ENCODE results near the gene NUDT16L1. TPM values are rescaled to one million over a fixed set of nuclear protein-coding genes. Genes with fewer than 3 reads are reported as not detected.

The NUDT16L1 gene
- total and polyA plus RNA-seq, 2 of the 4 experiments (the other 2 are of a cell fraction): 22.9 to 44.3 TPM

DNA sequence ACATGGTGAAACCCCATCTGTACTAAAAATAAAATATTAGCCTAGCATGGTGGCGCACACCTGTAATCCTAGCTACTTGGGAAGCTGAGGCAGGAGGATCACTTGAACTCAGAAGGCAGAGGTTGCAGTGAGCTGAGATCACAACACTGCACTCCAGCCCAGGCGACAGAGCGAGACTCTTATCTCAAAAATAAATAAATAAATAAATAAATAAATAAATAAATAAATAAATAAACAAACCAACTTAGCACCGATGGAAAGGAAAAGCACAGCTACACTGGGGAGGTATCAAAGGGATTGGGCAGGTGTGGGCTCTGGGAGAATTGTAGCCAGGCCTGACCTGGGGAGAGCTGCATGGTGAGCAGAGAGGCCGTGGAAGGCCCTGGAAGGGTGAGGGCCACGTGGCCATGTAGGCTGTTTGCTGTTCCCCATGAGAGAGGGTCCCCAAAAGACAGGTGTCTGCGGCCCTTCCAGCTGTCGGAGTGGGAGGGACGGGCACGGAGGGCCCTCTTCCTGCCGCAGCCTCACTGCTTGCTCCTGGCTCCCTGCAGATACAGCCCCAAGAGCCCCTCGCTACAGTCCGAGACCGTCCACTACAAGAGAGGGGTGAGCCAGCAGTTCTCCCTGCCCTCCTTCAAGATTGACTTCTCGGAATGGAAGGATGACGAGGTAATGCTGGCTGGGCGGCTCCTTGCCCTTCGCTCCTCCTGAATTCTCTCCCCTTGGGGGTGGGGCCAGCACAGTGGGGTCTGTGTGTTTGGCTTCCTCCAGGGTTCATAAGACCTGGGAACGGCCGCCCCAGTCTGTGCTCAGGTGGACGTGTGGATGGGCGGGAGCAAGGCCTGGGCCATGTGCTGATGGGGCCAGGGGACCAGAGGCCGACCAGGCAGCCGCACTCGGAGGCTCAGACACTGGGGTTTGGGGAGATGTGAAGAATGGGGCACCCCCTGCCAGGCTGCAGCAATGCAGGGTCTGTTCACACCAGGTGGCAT is 36.4 kb upstream of the NUDT16L1 start:
- Histone ChIP-seq H2AFZ (replicated peaks; ENCODE audit: low read length, poor library complexity) (peak overlapping the region; percentile 51), H4K91ac (ENCODE audit: insufficient read depth, low read depth, low read length) (no peak overlapping the region), H2BK20ac (ENCODE audit: low read depth, low read length) (no peak overlapping the region), H3K27me3 (ENCODE audit: control insufficient read depth, insufficient read depth, low read length) (no peaks in the 10 kb centered on the region), H3K79me1 (ENCODE audit: low read depth in 1 of 2, low read length in 2 of 2) (peaks cover 6 to 28% of the 10 kb centered on the region in 2 experiments), H3K4me3 (ENCODE audit: insufficient read depth, low read depth, low read length) (no peak overlapping the region), H2AK5ac (ENCODE audit: low read depth, low read length) (no peak overlapping the region), H4K20me1 (ENCODE audit: insufficient read depth, low read length) (peaks cover 38% of the 10 kb centered on the region), H4K5ac (ENCODE audit: low read depth, low read length) (no peak overlapping the region), H3K4ac (ENCODE audit: low read depth, low read length) (no peak overlapping the region), H2BK15ac (ENCODE audit: low read depth, low read length) (no peak overlapping the region), H3K9me3 (ENCODE audit: control insufficient read depth, insufficient read depth, low read length) (no peaks in the 10 kb centered on the region), H2BK120ac (ENCODE audit: low read depth, low read length) (no peak overlapping the region), H2BK5ac (ENCODE audit: low read depth, low read length, poor library complexity, severe bottlenecking) (no peak overlapping the region), H3K14ac (replicated peaks; ENCODE audit: low read depth, low read length) (no peak overlapping the region), H3K9me1 (ENCODE audit: insufficient read depth, low read length) (no peaks in the 10 kb centered on the region), H4K8ac (ENCODE audit: low read depth in 2 of 2, low read length in 2 of 2) (no peak overlapping the region), H3K4me1 (ENCODE audit: control insufficient read depth, insufficient read depth, low read length) (no peaks in the 10 kb centered on the region), H2AK9ac (replicated peaks; ENCODE audit: low read depth, low read length, poor library complexity) (no peak overlapping the region), H3K18ac (ENCODE audit: low read depth, low read length) (no peak overlapping the region), H3K27ac (ENCODE audit: insufficient read depth, low read length) (no peak overlapping the region), H3K23ac (ENCODE audit: low read depth, low read length) (no peak overlapping the region), H3K36me3 (ENCODE audit: control insufficient read depth, insufficient read depth, low read length) (peaks cover 60% of the 10 kb centered on the region), H3K4me2 (ENCODE audit: low read depth, low read length) (no peak overlapping the region), H3K56ac (ENCODE audit: extremely low read depth, insufficient read depth, low read length) (no peak overlapping the region), H3K9ac (ENCODE audit: low read depth, low read length) (no peak overlapping the region)
- intact Hi-C loops (cut with micrococcal nuclease) (no loop called here), dilution Hi-C loops (cut with HindIII; ENCODE audit: low sequenced_read_pairs, unreplicated experiment) (no loop called here), in situ Hi-C loops (cut with MboI; ENCODE audit: low sequenced_read_pairs) (no loop called here)
- BruUV-seq (replicated peaks): no TSS peak
- 100% methylated on average over 7 of the region's 25 CpGs; no CpG with 5 or more reads in 1 of the 2 experiments for WGBS, 2 experiments (ENCODE audit: extremely low coverage in 2 of 2, insufficient read length in 1 of 2)
- DNase-seq: no peak
- TF ChIP-seq, protein P1, sequence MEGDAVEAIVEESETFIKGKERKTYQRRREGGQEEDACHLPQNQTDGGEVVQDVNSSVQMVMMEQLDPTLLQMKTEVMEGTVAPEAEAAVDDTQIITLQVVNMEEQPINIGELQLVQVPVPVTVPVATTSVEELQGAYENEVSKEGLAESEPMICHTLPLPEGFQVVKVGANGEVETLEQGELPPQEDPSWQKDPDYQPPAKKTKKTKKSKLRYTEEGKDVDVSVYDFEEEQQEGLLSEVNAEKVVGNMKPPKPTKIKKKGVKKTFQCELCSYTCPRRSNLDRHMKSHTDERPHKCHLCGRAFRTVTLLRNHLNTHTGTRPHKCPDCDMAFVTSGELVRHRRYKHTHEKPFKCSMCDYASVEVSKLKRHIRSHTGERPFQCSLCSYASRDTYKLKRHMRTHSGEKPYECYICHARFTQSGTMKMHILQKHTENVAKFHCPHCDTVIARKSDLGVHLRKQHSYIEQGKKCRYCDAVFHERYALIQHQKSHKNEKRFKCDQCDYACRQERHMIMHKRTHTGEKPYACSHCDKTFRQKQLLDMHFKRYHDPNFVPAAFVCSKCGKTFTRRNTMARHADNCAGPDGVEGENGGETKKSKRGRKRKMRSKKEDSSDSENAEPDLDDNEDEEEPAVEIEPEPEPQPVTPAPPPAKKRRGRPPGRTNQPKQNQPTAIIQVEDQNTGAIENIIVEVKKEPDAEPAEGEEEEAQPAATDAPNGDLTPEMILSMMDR (conservative IDR thresholded peaks at IDR 0.05; ENCODE audit: low read depth, low read length): no peak
- TF ChIP-seq CEBPB (IDR thresholded peaks at IDR 0.05; ENCODE audit: low read depth, low read length): no peak
- no peak for TF ChIP-seq SMC3 (IDR thresholded peaks at IDR 0.05; ENCODE audit: low read depth, low read length)
- TF ChIP-seq BHLHE40 (IDR thresholded peaks at IDR 0.05; ENCODE audit: low read depth, low read length): no peak
- TF ChIP-seq RAD21 (IDR thresholded peaks at IDR 0.05; ENCODE audit: low read length): no peak
- no peak for TF ChIP-seq MXI1 (IDR thresholded peaks at IDR 0.05; ENCODE audit: borderline replicate concordance, low read depth, low read length)
- TF ChIP-seq MAZ (IDR thresholded peaks at IDR 0.05; ENCODE audit: borderline replicate concordance, low read depth, low read length): no peak
- no peak for TF ChIP-seq MAFK (IDR thresholded peaks at IDR 0.05; ENCODE audit: low read depth, low read length)
- no peak for TF ChIP-seq NFE2L2 (IDR thresholded peaks at IDR 0.05; ENCODE audit: low read depth, low read length)
- no peak for TF ChIP-seq POLR2A (IDR thresholded peaks at IDR 0.05; ENCODE audit: low read depth, low read length)
- TF ChIP-seq RCOR1 (IDR thresholded peaks at IDR 0.05; ENCODE audit: insufficient replicate concordance, low read length): no peak
- TF ChIP-seq RFX5 (IDR thresholded peaks at IDR 0.05; ENCODE audit: low read depth, low read length): no peak
- TF ChIP-seq FOS (IDR thresholded peaks at IDR 0.05; ENCODE audit: low read depth, low read length): no peak
- ChIA-PET POLR2A (ENCODE audit: unreplicated experiment) (no interaction called here), CTCF (interaction anchor here (1.4 kb wide), 1 partner anchor 13 kb away, joined by 4 read pairs; no protein-coding TSS in a partner anchor)
- no peak for ATAC-seq (ENCODE audit: low read depth)
